Measurements from ENCODE around the gene ARHGAP22. TPM values are rescaled to one million over a fixed set of nuclear protein-coding genes. Genes with fewer than 3 reads are reported as not detected.

The ARHGAP22 gene
- total RNA-seq = 1 to 10 TPM; 1.1 to 9.5 (median 3.2) TPM
- polyA plus RNA-seq = 1 to 10 TPM; 1.5 to 2.2 TPM
- long read RNA-seq, donor 1, partial matches to known transcripts = 2 of 7 reads
- long read RNA-seq, donor 1, other reads (novel, unspliced or antisense) = 3 of 7 reads
- long read RNA-seq, donor 2, partial matches to known transcripts = 1 of 8 reads
- long read RNA-seq, donor 2, other reads (novel, unspliced or antisense) = 5 of 8 reads
- long read RNA-seq, donor 3, partial matches to known transcripts = 1 of 4 reads
- long read RNA-seq, donor 3, other reads (novel, unspliced or antisense) = 2 of 4 reads

DNA sequence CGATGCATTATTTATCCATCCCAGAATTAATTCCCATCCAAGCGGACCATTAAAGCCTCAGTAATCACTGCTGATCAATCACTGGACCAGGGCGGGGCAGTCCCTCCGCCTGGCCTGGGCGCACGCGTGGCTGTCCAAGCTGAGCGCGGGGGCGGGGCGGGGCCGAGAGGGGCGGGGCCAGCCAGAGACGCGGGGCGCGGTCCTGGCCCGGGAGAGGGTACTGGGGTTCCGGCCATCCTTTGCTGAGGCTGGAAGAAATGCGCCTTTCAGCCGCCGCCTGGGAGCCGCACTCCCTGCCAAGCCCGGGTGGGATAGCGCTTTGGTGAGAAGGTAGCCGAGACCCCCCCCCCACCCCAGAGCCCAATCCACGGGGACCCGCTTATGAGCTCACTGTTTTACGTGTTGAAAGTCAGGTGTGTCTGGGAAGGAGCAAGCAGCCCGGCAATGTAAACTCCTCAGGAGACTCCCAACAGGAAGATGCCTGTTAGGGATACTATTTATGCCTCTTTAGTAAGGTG is at the start of gene ARHGAP22:
Gene ARHGAP22, minus strand, starts transcription at position 83 of the 518 bp plus-strand sequence. CDS start 277 bp downstream, outside the sequence.
- peaks cover 0 to 58% (median 14%) of the 10 kb centered on the region in 12 donors for H3K4me1 ChIP-seq
- H3K36me3 ChIP-seq = no peaks in the 10 kb centered on the region
- peaks cover 0 to 14% (median 0%) of the 10 kb centered on the region in 9 donors for H3K27me3 ChIP-seq
- peak within 1 kb of the TSS in 9 of 12 donors; percentile 31 to 66 (median 54) for H3K27ac ChIP-seq
- DNase-seq (peak; percentile 48 to 82 (median 66)), ATAC-seq (peak; percentile 30 to 89 (median 84))
- WGBS, 4 donors = 0 to 3% (median 2%) methylated on average over 20 to 30 of the region's 30 CpGs
- H3K9me3 ChIP-seq = no peaks in the 10 kb centered on the region
- peak within 1 kb of the TSS; percentile 13 to 74 (median 54) for H3K4me3 ChIP-seq
- intact Hi-C loops (cut with DNase I) = loop anchor here in 7 of 10 donors (5.0 kb wide), 3 partner anchors 47 to 53 kb away; no protein-coding TSS in a partner anchor
- TF ChIP-seq POLR2A (IDR thresholded peaks at IDR 0.05) (peak in 1 of 2 donors; percentile 12), CTCF (IDR thresholded peaks at IDR 0.05) (no peak)

DNA sequence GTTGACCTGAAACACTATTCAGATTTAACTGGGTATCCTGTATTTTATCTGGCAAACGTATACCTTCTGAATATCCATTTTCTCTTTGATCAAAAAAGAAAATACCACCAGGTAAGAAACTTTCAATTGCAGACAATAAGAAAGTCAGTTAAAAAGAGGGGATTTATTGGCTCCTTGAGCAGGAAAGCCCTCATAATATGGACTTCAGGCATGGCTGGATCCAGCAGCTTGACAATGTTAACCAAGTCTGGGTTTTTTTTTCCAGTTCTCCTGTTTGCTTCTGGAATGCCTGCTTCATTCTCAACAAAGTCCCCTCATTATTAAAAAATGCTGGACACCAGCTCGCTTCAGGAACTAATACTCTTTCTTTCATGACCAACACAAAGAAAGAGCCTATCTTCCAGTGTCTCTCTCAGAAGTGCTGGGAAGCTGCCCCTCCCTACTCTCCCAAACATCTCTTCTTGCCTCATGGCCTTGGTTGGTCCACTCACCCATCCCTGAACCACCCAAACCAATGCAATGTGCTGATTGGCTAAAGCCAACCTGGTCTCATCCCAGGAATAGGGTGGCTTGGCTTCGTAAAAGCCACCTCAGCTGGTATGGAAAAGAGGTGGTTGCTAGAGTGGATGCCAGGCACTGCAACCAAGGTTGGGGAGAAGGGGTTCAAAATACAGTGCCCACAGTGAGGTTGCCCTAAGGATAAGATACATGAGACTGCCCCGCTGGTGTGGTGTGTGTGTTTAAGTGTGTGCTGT is 49.2 kb upstream of the ARHGAP22 start:
- intact Hi-C loops (cut with DNase I) = loop anchor here in 7 of 10 donors (2.0 to 10.0 kb wide), 6 partner anchors 45 to 751 kb away; partner anchors contain the start of gene ARHGAP22 (in 1 of the 7)
- H3K4me1 ChIP-seq = peaks cover 0 to 32% (median 12%) of the 10 kb centered on the region in 12 donors
- no peaks in the 10 kb centered on the region for H3K9me3 ChIP-seq
- no peak overlapping the region for H3K4me3 ChIP-seq
- WGBS, 4 donors = 95 to 96% (median 95%) methylated on average over 4 of the region's 4 CpGs
- no peaks in the 10 kb centered on the region for H3K27me3 ChIP-seq
- TF ChIP-seq POLR2A (IDR thresholded peaks at IDR 0.05) (no peak), CTCF (IDR thresholded peaks at IDR 0.05) (no peak)
- no peak for DNase-seq
- no peak for ATAC-seq
- H3K36me3 ChIP-seq = no peaks in the 10 kb centered on the region
- H3K27ac ChIP-seq = no peak overlapping the region

DNA sequence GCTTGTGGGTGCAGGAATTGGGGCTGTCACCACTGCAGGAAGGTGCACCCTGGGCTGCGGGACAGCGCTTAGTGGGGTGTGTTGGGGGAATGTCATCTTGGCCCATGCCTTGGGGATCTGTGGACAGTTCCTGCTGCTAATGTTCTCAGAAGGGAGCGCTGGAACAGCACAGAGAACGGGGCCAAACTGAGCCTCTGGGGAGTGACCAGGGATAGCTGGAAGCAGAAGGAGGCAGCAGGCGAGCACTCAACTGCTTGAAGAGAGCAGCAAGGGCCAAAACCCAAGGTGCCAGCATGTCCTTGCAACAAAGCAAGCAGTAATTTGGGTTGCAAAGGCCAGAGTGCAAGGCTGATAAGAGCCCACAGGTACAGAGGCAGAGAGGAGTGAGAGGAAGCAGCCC is 48.5 kb upstream of the ARHGAP22 start:
- TF ChIP-seq POLR2A (IDR thresholded peaks at IDR 0.05) = no peak
- no peak for TF ChIP-seq CTCF (IDR thresholded peaks at IDR 0.05)
- DNase-seq (no peak), ATAC-seq (no peak)
- Histone ChIP-seq H3K9me3 (no peaks in the 10 kb centered on the region), H3K36me3 (no peaks in the 10 kb centered on the region), H3K4me1 (peaks cover 0 to 32% (median 12%) of the 10 kb centered on the region in 12 donors), H3K27me3 (no peaks in the 10 kb centered on the region), H3K27ac (no peak overlapping the region), H3K4me3 (no peak overlapping the region)
- intact Hi-C loops (cut with DNase I) = loop anchor here in 5 of 10 donors (2.0 to 10.0 kb wide), 4 partner anchors 45 to 751 kb away; partner anchors contain the start of gene ARHGAP22 (in 1 of the 5)
- WGBS, 4 donors = 80 to 97% (median 82%) methylated on average over 5 of the region's 5 CpGs

Data from heart left ventricle (tissue), 16 donors.